Caco-2 (cell line): ENCODE results near the gene TAF1D. TPM values are rescaled to one million over a fixed set of nuclear protein-coding genes. Genes with fewer than 3 reads are reported as not detected.

Experiments
- BruUV-seq: library from RNA; stranded (reverse); fragments of 400-500 nt; replicated peaks from 2 replicates; lab custom pipeline; 2021; lab: Mats Ljungman, UMichigan
- CTCF ChIA-PET: fragments of 300-600 bp; sonication (Branson Sonifier 250); formaldehyde crosslinking; loops from one replicate; lab custom pipeline; 2022; ENCODE audit warnings: antibody characterized with exemption; lab: Charles Lee
- POLR2A ChIA-PET: fragments of 300-600 bp; sonication (Branson Sonifier 250); formaldehyde crosslinking; loops from one replicate; lab custom pipeline; 2022; ENCODE audit warnings: antibody characterized with exemption; lab: Charles Lee
- DNase-seq, 2 experiments: peaks; one replicate each; pipeline versions ENCODE4 v3.0.0 to v3.0.0-alpha.2; 2020 to 2022
- H3K27me3 ChIP-seq: replicated peaks from 2 replicates; pipeline ENCODE4 v1.6.0; 2011; ENCODE audit warnings: low read length; ENCODE audit not compliant: control insufficient read depth, insufficient read depth
- H3K36me3 ChIP-seq: 2 replicates; pipeline ENCODE4 v1.5.1; 2011; ENCODE audit warnings: low read length; ENCODE audit not compliant: control insufficient read depth, insufficient read depth
- H3K4me1 ChIP-seq: fragments of 250-450 bp; sonication (Bioruptor Pico); 2 replicates; pipeline ENCODE4 v1.5.1; 2020; ENCODE audit warnings: mild to moderate bottlenecking
- H3K4me3 ChIP-seq: 2 replicates; pipeline ENCODE4 v1.5.1; 2011; ENCODE audit warnings: low read depth, mild to moderate bottlenecking, control low read depth, low read length
- H3K9me3 ChIP-seq: fragments of 250-450 bp; sonication (Bioruptor Pico); 2 replicates; pipeline ENCODE4 v1.5.1; 2020; ENCODE audit warnings: mild to moderate bottlenecking, moderate library complexity
- H3K27ac Mint-ChIP-seq: one replicate; pipeline ENCODE4 v1.8.0; 2022; ENCODE audit warnings: mixed read lengths; ENCODE audit not compliant: unreplicated experiment
- H3K27me3 Mint-ChIP-seq: one replicate; pipeline ENCODE4 v1.8.0; 2022; ENCODE audit warnings: mixed read lengths; ENCODE audit not compliant: insufficient read depth, unreplicated experiment
- H3K36me3 Mint-ChIP-seq: one replicate; pipeline ENCODE4 v1.8.0; 2022; ENCODE audit warnings: mild to moderate bottlenecking, mixed read lengths; ENCODE audit not compliant: insufficient read depth, unreplicated experiment
- H3K4me1 Mint-ChIP-seq: one replicate; pipeline ENCODE4 v1.8.0; 2022; ENCODE audit warnings: low read depth, mixed read lengths; ENCODE audit not compliant: unreplicated experiment
- H3K4me3 Mint-ChIP-seq: one replicate; pipeline ENCODE4 v1.8.0; 2022; ENCODE audit warnings: mild to moderate bottlenecking, moderate library complexity, mixed read lengths; ENCODE audit not compliant: unreplicated experiment
- H3K9me3 Mint-ChIP-seq: one replicate; pipeline ENCODE4 v1.8.0; 2022; ENCODE audit warnings: mixed read lengths; ENCODE audit not compliant: unreplicated experiment
- CTCF ChIP-seq, 2 experiments: fragments of 200-600 bp in 1 of 2; IDR thresholded peaks; 1 replicate in 1 of 2; 2 replicates in 1 of 2; pipeline versions ENCODE4 v1.5.1 to v1.8.0; 2011 to 2022; ENCODE audit warnings: antibody characterized with exemption in 1 of 2, control low read depth in 1 of 2, inconsistent platforms in 1 of 2, low read depth in 1 of 2, low read length in 1 of 2, mild to moderate bottlenecking in 1 of 2, moderate library complexity in 1 of 2; ENCODE audit not compliant: insufficient read depth in 1 of 2, severe bottlenecking in 1 of 2, unreplicated experiment in 1 of 2
- intact Hi-C: fragments of 100-400 bp; cut with micrococcal nuclease; formaldehyde crosslinking; loops from one replicate; pipeline ENCODE4 v1.10.0; 2022; ENCODE audit not compliant: unreplicated experiment
- total RNA-seq: library from RNA; stranded (reverse); gene quantifications from 2 replicates; pipeline ENCODE4 v1.2.3, GENCODE V29; 2022

The TAF1D gene
- total RNA-seq, 1 experiment from 2014 or later: 354 TPM

- Mint-ChIP-seq H3K27ac (peak overlapping the region; percentile 98), H3K36me3 (peaks cover 67% of the 10 kb centered on the region), H3K4me3 (peak overlapping the region; percentile 89), H3K27me3 (no peaks in the 10 kb centered on the region), H3K4me1 (peaks cover 59% of the 10 kb centered on the region), H3K9me3 (no peaks in the 10 kb centered on the region)
- ChIA-PET CTCF (interaction anchor here (0.6 to 3.6 kb wide), 2 partner anchors 43 to 170 kb away, joined by 3 to 57 read pairs; partner anchors contain the start of gene MED17), POLR2A (interaction anchor here (0.7 to 3.9 kb wide), 7 partner anchors 8 to 199 kb away, joined by 3 to 130 read pairs (median 9); partner anchors contain the start of genes CEP295 and MED17)
- H3K4me1 ChIP-seq: peaks cover 50% of the 10 kb centered on the region
- peak overlapping the region; percentile 74 for H3K4me3 ChIP-seq
- intact Hi-C loops: loop anchor here (1.0 to 2.0 kb wide), 3 partner anchors 30 to 754 kb away; partner anchors contain the start of gene MED17
- TF ChIP-seq CTCF (IDR thresholded peaks at IDR 0.05; ENCODE audit: insufficient read depth in 1 of 2, low read depth in 1 of 2, low read length in 1 of 2, severe bottlenecking in 1 of 2, unreplicated experiment in 1 of 2): no peak
- peaks cover 13% of the 10 kb centered on the region for H3K36me3 ChIP-seq
- no peaks in the 10 kb centered on the region for H3K27me3 ChIP-seq
- DNase-seq: peak; percentile 78 to 84
- BruUV-seq: no TSS peak
- H3K9me3 ChIP-seq: no peaks in the 10 kb centered on the region
These were observed 583 bp downstream of the TAF1D start for GRCh38 chr11:93740730-93741093.

- POLR2A ChIA-PET: interaction anchor here (0.5 to 3.9 kb wide), 9 partner anchors 8 to 1471 kb away, joined by 3 to 130 read pairs (median 9); partner anchors contain the start of genes CEP295 and MED17
- DNase-seq: peak; percentile 76 to 80
These were observed 1.1 kb downstream of the TAF1D start for GRCh38 chr11:93740031-93740729.

More at GRCh38 chr11:93740031-93740729, 1.1 kb downstream of the TAF1D start:
- Histone ChIP-seq H3K4me1 (peaks cover 49% of the 10 kb centered on the region), H3K36me3 (peaks cover 15% of the 10 kb centered on the region), H3K9me3 (no peaks in the 10 kb centered on the region), H3K4me3 (peak overlapping the region; percentile 74), H3K27me3 (no peaks in the 10 kb centered on the region)
- TF ChIP-seq CTCF (IDR thresholded peaks at IDR 0.05; ENCODE audit: insufficient read depth in 1 of 2, low read depth in 1 of 2, low read length in 1 of 2, severe bottlenecking in 1 of 2, unreplicated experiment in 1 of 2): no peak
- peak overlapping the region; percentile 89 for H3K4me3 Mint-ChIP-seq
- H3K36me3 Mint-ChIP-seq: peaks cover 73% of the 10 kb centered on the region
- H3K27me3 Mint-ChIP-seq: no peaks in the 10 kb centered on the region
- no TSS peak for BruUV-seq
- peaks cover 58% of the 10 kb centered on the region for H3K4me1 Mint-ChIP-seq
- intact Hi-C loops: loop anchor here (2.0 kb wide), 1 partner anchor 755 kb away; no protein-coding TSS in a partner anchor
- peak overlapping the region; percentile 98 for H3K27ac Mint-ChIP-seq
- CTCF ChIA-PET: interaction anchor here (0.7 to 3.6 kb wide), 2 partner anchors 43 to 165 kb away, joined by 5 to 57 read pairs; partner anchors contain the start of gene MED17
- H3K9me3 Mint-ChIP-seq: no peaks in the 10 kb centered on the region
